ENCODE data around the gene SLC30A4. TPM values are rescaled to one million over a fixed set of nuclear protein-coding genes. Genes with fewer than 3 reads are reported as not detected.
A peak's percentile ranks its signal among the peaks of the same experiment; 100 is the strongest.

SLC30A4 gene
- total and polyA plus RNA-seq, 2 experiments from 2014 or later = not detected

- no peak for TF ChIP-seq ETS1 (IDR thresholded peaks at IDR 0.05)
- no peak for TF ChIP-seq ZNF331 (CRISPR knock-in tag; IDR thresholded peaks at IDR 0.05; ENCODE audit: low read depth)
Measured at GRCh38 chr15:45476410-45476809, 46.1 kb downstream of the SLC30A4 start (continued).

DNA sequence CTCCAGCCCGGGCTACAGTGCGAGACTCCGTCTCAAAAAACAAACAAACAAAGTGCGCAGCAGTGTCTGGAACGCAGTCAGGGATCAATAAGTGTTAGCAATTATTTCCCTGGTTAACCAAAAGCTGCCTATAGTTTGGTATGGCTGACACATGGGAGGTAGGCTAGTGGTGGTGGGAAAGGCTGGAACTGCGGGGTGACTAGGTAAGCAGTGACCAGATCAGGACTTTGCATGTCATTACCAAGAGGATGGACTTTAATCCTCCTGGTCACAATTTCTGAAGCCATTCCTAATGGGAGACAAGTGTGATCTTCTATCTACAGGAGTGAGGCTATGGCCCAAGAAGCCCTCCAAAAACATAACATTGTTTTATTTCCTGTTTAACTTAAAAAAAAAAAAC lies 47.8 kb downstream of the SLC30A4 start:
- H3K4me3 ChIP-seq = no peak overlapping the region
- no peak overlapping the region for H3K27ac ChIP-seq (ENCODE audit: low read depth)
- no peak for ATAC-seq
- Mint-ChIP-seq H3K9me3 (no peaks in the 10 kb centered on the region; the same call in 2 of the 3 replicates), H3K27me3 (ENCODE audit: insufficient read depth, low read depth, poor library complexity) (peaks cover 88% of the 10 kb centered on the region), H3K4me1 (peaks cover 17% of the 10 kb centered on the region; the same call in 2 of the 3 replicates), H3K4me3 (no peak overlapping the region), H3K27ac (no peak overlapping the region), H3K36me3 (ENCODE audit: low read depth) (no peaks in the 10 kb centered on the region)
- no peaks in the 10 kb centered on the region for H3K36me3 ChIP-seq (ENCODE audit: insufficient read depth)
- peaks cover 96% of the 10 kb centered on the region for H3K27me3 ChIP-seq (ENCODE audit: insufficient read depth)
- no peak overlapping the region for H2AFZ ChIP-seq
- peaks cover 5% of the 10 kb centered on the region; the same call in 1 of the 2 replicates for H3K4me1 ChIP-seq (ENCODE audit: insufficient read depth)
- no peak for TF ChIP-seq ZNF331 (CRISPR knock-in tag; IDR thresholded peaks at IDR 0.05; ENCODE audit: low read depth)
- H3F3A ChIP-seq (replicated peaks; ENCODE audit: low read depth) = no peaks in the 10 kb centered on the region
- H3K9me2 ChIP-seq (ENCODE audit: insufficient read depth) = no peaks in the 10 kb centered on the region
- H3K79me2 ChIP-seq (replicated peaks; ENCODE audit: insufficient read depth) = no peaks in the 10 kb centered on the region
- no peak for DNase-seq (ENCODE audit: low spot score)
- H3K4me2 ChIP-seq = no peak overlapping the region
- peaks cover 44% of the 10 kb centered on the region for H4K20me1 ChIP-seq (replicated peaks; ENCODE audit: insufficient read depth)

- Histone ChIP-seq H2AFZ (no peak overlapping the region), H3K27me3 (ENCODE audit: insufficient read depth) (peaks cover 96% of the 10 kb centered on the region), H3K4me1 (ENCODE audit: insufficient read depth) (peaks cover 10% of the 10 kb centered on the region; the same call in 1 of the 2 replicates), H3K9me2 (ENCODE audit: insufficient read depth) (no peaks in the 10 kb centered on the region), H3K4me3 (no peak overlapping the region), H3K27ac (ENCODE audit: low read depth) (no peak overlapping the region), H4K20me1 (replicated peaks; ENCODE audit: insufficient read depth) (peaks cover 57% of the 10 kb centered on the region), H3F3A (replicated peaks; ENCODE audit: low read depth) (no peaks in the 10 kb centered on the region), H3K36me3 (ENCODE audit: insufficient read depth) (no peaks in the 10 kb centered on the region), H3K4me2 (no peak overlapping the region), H3K79me2 (replicated peaks; ENCODE audit: insufficient read depth) (no peaks in the 10 kb centered on the region)
- Mint-ChIP-seq H3K27ac (no peak overlapping the region), H3K36me3 (ENCODE audit: low read depth) (no peaks in the 10 kb centered on the region), H3K9me3 (no peaks in the 10 kb centered on the region; the same call in 2 of the 3 replicates), H3K4me1 (peaks cover 28% of the 10 kb centered on the region; the same call in 2 of the 3 replicates), H3K4me3 (no peak overlapping the region), H3K27me3 (ENCODE audit: insufficient read depth, low read depth, poor library complexity) (peaks cover 91% of the 10 kb centered on the region)
- no peak for DNase-seq (ENCODE audit: low spot score)
- ATAC-seq = peak; percentile 34; the same call in 2 of the 3 replicates
- TF ChIP-seq EZH2phosphoT487 (IDR thresholded peaks at IDR 0.05; ENCODE audit: unreplicated experiment) (no peak), JUNB (IDR thresholded peaks at IDR 0.05; ENCODE audit: unreplicated experiment) (no peak), CTCF (conservative IDR thresholded peaks at IDR 0.05; ENCODE audit: low read depth in 2 of 2) (no peak), ZNF114 (CRISPR knock-in tag; IDR thresholded peaks at IDR 0.05) (no peak), ETS1 (IDR thresholded peaks at IDR 0.05) (no peak), STAT1 (IDR thresholded peaks at IDR 0.05; ENCODE audit: unreplicated experiment) (no peak), EZH2 (IDR thresholded peaks at IDR 0.05; ENCODE audit: low read depth, unreplicated experiment) (no peak), CREB1 (CRISPR knock-in tag; IDR thresholded peaks at IDR 0.05; ENCODE audit: low read depth) (no peak), ZNF462 (CRISPR knock-in tag; IDR thresholded peaks at IDR 0.05) (no peak)
Measured at GRCh38 chr15:45473068-45473467, 49.5 kb downstream of the SLC30A4 start.

All from GM23338 (cell line).